ENCODE data around the gene DDX31.
"Not testable (repeated sequence)": the region's sequence is repeated elsewhere in the genome, so short reads cannot be mapped to it uniquely, and the experiment has no call there.

DDX31 gene

DNA sequence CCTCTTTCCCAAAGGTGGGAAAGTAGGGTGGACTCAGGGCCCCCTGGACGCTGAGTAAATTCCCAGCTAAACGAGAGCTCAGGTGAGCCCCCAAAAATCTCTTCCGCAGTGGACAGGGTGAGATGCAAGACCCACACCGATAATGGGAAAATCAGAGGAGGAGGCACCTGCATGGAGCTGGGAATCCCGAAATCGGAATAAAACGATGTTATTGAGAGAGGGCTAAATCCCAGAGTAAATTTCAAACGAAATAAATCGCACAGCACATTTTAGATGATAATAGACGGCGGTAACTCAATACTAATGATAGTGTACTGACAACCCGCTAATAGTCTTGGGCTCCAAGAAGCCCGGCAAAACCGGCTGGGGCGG lies 90.4 kb downstream of the DDX31 start:
- Histone ChIP-seq H3K4me1 (ENCODE audit: control insufficient read depth, insufficient read depth, low read length) (peaks cover 2% of the 10 kb centered on the region), H3K36me3 (ENCODE audit: control insufficient read depth, insufficient read depth, low read length) (no peaks in the 10 kb centered on the region), H3K27me3 (ENCODE audit: control insufficient read depth, insufficient read depth, low read length) (peaks cover 39% of the 10 kb centered on the region), H3K9ac (ENCODE audit: low read length) (no peak overlapping the region), H3K4me3 (ENCODE audit: low read length) (no peak overlapping the region), H3K27ac (ENCODE audit: low read depth, low read length) (no peak overlapping the region)

DNA sequence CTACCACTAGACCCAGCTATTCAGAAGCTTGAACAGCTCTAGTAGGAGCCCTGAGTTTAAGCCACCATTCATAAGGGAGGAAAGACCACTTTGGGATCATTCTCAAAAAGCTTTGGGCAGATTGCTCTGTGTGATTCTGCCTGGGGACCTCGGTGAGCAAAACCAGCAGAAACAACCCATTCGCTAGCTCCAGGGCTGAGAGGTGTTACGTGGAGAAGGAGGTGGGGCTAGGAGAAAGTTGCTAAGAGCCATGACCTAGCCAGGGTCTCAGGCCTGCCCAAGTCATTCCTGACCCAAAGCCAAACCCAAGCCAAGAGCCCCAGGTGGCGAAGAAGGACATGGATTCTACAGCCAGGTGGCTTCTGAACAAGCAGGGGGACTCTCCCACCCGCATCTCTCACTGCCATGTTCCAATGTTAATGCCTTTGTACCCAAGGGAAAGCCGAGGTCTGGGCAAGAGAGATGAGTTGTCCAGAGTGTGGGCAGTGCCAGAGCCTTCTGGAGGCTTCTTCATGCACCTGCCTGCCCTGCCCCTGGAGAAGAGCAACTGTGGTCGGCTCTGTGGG lies 91.3 kb downstream of the DDX31 start:
- H3K4me3 ChIP-seq (ENCODE audit: low read length) = no peak overlapping the region

DNA sequence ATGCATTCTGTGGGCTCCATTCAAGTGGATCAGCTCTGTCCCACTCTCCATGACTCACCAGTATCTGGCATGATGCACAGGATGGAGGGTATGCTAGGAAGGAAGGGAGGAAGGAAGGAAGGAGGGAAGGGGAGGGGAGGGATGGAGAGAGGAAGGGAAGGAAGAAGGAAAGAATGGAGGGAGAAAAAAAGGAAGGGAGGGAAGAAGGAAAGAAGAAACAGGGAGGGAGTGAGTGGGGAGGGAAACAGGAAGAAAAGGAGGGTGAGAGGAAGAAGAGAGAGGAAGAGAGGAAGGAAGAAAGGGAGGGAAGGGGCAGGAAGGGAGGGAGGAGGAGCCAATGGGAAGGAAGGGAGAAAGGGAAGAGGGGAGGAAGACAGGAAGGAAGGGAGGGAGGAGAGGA lies 92.7 kb downstream of the DDX31 start:
- Histone ChIP-seq H3K27ac (ENCODE audit: low read depth, low read length) (no peak overlapping the region), H3K4me3 (ENCODE audit: low read length) (no peak overlapping the region), H3K4me1 (ENCODE audit: control insufficient read depth, insufficient read depth, low read length) (peaks cover 2% of the 10 kb centered on the region), H3K27me3 (ENCODE audit: control insufficient read depth, insufficient read depth, low read length) (peaks cover 24% of the 10 kb centered on the region), H3K36me3 (ENCODE audit: control insufficient read depth, insufficient read depth, low read length) (no peaks in the 10 kb centered on the region), H3K9ac (ENCODE audit: low read length) (no peak overlapping the region)

More for the DNA sequence above, 91.3 kb downstream of the DDX31 start:
- no peaks in the 10 kb centered on the region for H3K36me3 ChIP-seq (ENCODE audit: control insufficient read depth, insufficient read depth, low read length)
- no peak overlapping the region for H3K27ac ChIP-seq (ENCODE audit: low read depth, low read length)
- peaks cover 33% of the 10 kb centered on the region for H3K27me3 ChIP-seq (ENCODE audit: control insufficient read depth, insufficient read depth, low read length)
- H3K9ac ChIP-seq (ENCODE audit: low read length) = no peak overlapping the region
- H3K4me1 ChIP-seq (ENCODE audit: control insufficient read depth, insufficient read depth, low read length) = peaks cover 2% of the 10 kb centered on the region

DNA sequence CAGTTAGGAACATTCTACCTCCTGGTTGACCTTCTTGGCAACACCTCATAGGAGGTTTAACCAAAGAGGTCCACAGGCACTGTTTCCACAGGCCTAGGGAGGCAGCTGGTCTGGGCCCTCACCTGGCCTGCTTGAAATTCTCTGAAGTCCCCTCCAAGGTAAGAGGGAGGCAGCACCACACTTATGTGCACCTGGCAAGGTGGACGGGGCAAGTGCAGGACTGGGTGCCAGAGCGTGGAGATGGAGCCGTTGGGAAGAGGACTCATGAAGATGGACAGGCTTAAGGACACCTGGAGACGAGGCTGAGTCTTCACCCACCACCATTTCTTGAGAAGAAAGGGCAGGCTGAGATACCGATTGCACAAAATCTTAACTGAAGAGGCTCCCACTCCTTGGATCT lies 94.0 kb downstream of the DDX31 start:
- no peaks in the 10 kb centered on the region for H3K36me3 ChIP-seq (ENCODE audit: control insufficient read depth, insufficient read depth, low read length)
- no peaks in the 10 kb centered on the region for H3K4me1 ChIP-seq (ENCODE audit: control insufficient read depth, insufficient read depth, low read length)
- H3K4me3 ChIP-seq (ENCODE audit: low read length) = no peak overlapping the region
- peaks cover 15% of the 10 kb centered on the region for H3K27me3 ChIP-seq (ENCODE audit: control insufficient read depth, insufficient read depth, low read length)
- no peak overlapping the region for H3K9ac ChIP-seq (ENCODE audit: low read length)
- no peak overlapping the region for H3K27ac ChIP-seq (ENCODE audit: low read depth, low read length)

DNA sequence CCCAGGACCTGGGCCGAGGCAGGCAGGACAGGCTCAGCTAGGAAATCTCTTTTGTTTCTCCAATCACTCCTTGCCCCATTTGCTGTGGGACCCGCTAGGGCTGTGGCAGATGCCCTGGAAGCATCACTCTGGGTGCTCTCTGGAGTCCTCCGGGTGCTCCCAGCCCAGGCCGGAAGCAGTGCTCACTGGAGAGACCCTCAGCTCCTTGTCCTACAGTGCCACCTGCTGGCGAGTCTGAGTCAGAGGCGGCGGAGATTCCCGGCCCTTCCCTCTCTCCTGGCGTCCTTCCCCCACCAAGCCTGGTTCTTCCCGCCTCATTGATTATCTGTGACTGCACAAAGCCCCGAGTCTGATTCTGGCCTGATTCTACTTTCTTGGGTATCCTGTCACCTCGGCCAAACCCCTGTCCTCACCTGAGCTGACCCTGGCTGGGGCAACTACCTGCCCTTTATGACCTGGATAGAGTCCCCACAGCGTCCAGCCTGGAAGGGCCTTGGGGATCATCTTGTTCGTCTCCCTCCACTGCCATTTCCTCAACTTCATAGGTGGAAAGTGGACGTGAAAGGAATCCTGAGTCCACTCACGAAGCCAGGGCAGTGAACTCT lies 94.7 kb downstream of the DDX31 start:
- Histone ChIP-seq H3K9ac (ENCODE audit: low read length) (no peak overlapping the region), H3K27me3 (ENCODE audit: control insufficient read depth, insufficient read depth, low read length) (peaks cover 12% of the 10 kb centered on the region), H3K4me1 (ENCODE audit: control insufficient read depth, insufficient read depth, low read length) (no peaks in the 10 kb centered on the region), H3K36me3 (ENCODE audit: control insufficient read depth, insufficient read depth, low read length) (no peaks in the 10 kb centered on the region), H3K27ac (ENCODE audit: low read depth, low read length) (no peak overlapping the region), H3K4me3 (ENCODE audit: low read length) (no peak overlapping the region)

DNA sequence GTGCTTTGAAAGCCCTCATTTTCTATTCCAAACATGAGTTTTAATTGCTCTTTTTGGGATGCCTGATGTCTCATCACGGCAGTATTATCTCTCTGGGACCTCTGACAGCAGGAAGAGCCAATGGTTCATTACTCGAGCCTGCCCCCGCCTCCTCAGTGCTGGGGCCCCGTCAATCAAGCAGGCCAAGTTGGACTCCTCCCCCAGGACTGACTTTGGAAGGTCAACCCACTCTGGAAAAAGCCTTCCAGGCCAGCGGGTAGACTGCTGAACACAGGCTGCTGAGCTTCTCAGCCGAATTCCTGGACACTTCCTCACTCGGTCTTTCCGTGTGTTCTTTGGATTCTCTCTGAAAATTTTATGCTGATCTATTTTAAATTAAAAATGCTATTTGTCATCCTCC lies 96.9 kb downstream of the DDX31 start:
- Histone ChIP-seq H3K27ac (ENCODE audit: low read depth, low read length) (no peak overlapping the region), H3K4me3 (ENCODE audit: low read length) (no peak overlapping the region), H3K9ac (ENCODE audit: low read length) (no peak overlapping the region), H3K4me1 (ENCODE audit: control insufficient read depth, insufficient read depth, low read length) (no peaks in the 10 kb centered on the region), H3K27me3 (ENCODE audit: control insufficient read depth, insufficient read depth, low read length) (no peaks in the 10 kb centered on the region), H3K36me3 (ENCODE audit: control insufficient read depth, insufficient read depth, low read length) (no peaks in the 10 kb centered on the region)

DNA sequence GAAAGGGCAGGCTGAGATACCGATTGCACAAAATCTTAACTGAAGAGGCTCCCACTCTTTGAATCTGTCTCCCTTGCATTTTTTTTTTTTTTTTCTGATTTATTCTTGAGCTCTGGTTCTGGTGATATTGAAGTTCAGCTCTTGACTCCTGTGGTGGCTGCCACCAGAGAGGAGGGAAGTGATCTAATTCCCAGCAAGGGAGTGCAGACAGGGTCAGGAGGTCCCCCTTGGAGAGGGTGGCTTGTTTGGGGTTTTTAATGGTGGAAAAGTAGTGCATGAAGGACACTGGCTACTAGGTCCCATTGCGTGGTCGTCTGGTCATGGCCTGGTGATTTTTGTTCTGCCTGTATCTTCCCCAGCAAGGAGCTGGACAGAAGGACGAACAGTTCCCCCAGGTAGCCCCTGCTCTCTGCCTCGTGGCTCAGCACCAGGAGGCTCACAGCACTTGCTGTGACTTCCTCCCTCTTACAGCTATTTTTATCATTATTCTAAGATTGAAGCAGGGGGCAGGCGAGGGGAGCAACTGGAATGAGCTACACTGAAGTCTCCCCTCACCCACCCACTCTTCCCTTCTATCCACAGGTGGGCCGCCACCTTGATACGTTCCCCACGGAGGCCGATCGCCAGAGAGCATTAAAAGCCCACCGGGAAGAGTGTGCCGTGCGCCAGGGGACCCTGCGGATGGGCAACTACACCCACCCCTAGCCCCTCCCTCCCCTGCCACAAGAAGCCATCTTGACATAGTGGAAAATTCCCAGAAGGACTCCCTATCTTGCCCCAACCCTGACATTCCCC lies 97.8 kb downstream of the DDX31 start:
- Histone ChIP-seq H3K36me3 (ENCODE audit: control insufficient read depth, insufficient read depth, low read length) (no peaks in the 10 kb centered on the region), H3K27ac (ENCODE audit: low read depth, low read length) (no peak overlapping the region), H3K4me3 (ENCODE audit: low read length) (no peak overlapping the region), H3K9ac (ENCODE audit: low read length) (no peak overlapping the region), H3K4me1 (ENCODE audit: control insufficient read depth, insufficient read depth, low read length) (no peaks in the 10 kb centered on the region), H3K27me3 (ENCODE audit: control insufficient read depth, insufficient read depth, low read length) (no peaks in the 10 kb centered on the region)

DNA sequence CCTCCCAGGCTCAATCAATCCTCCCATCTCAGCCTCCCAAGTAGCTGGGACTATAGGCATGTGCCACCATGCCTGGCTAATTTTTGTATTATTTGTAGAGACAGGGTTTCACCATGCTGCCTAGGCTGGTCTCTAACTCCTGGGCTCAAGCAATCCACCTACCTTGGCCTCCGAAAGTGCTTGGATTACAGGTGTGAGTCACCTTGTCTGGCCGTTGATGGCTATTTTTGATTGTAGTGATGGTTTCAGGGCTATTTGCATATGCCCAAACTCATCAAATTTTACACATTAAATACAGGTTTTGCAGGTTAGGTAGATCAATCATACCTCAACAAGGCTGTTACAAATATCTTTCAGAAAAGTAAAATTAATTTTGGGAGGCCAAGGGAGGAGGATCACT lies 101.0 kb downstream of the DDX31 start:
- H3K4me1 ChIP-seq (ENCODE audit: control insufficient read depth, insufficient read depth, low read length); H3K9ac ChIP-seq (ENCODE audit: low read length); H3K27me3 ChIP-seq (ENCODE audit: control insufficient read depth, insufficient read depth, low read length); H3K4me3 ChIP-seq (ENCODE audit: low read length); H3K27ac ChIP-seq (ENCODE audit: low read depth, low read length); H3K36me3 ChIP-seq (ENCODE audit: control insufficient read depth, insufficient read depth, low read length): not testable (repeated sequence)

DNA sequence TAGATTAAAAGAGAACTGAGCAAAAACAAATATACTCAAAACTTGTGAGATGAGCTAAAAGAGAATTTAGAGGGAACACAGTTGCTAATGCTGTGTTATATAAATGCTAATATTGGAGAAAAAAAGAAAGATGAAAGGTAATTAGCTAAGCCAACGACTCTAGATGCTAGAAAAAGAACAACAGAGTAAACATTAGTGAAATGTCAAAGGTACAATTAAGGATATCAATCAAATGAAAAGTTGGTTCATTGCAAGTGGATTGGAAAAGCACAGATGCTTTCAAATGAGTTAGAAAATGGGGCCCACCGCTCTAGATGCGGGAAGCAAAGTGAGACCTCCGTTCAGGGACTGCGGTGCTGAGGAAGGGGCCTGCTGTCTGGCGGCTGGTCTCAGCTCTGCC lies 105.3 kb downstream of the DDX31 start:
- H3K9ac ChIP-seq (ENCODE audit: low read length) = no peak overlapping the region
- no peaks in the 10 kb centered on the region for H3K36me3 ChIP-seq (ENCODE audit: control insufficient read depth, insufficient read depth, low read length)
- H3K4me3 ChIP-seq (ENCODE audit: low read length) = no peak overlapping the region
- no peak overlapping the region for H3K27ac ChIP-seq (ENCODE audit: low read depth, low read length)
- peaks cover 4% of the 10 kb centered on the region for H3K27me3 ChIP-seq (ENCODE audit: control insufficient read depth, insufficient read depth, low read length)
- H3K4me1 ChIP-seq (ENCODE audit: control insufficient read depth, insufficient read depth, low read length) = no peaks in the 10 kb centered on the region

DNA sequence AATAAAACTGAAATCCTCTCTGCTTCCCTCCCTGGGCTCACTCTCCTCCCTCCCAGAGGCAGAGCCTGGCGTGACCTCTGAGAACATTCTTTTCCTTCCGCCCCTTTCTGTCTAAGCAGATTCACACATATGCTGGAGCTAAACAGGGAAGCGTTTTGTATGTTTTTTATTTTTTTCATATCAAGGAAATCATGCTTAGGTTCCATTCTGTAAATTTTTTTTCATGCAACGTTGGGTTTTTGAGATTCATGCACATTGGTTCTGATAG lies 107.5 kb downstream of the DDX31 start:
- H3K27me3 ChIP-seq (ENCODE audit: control insufficient read depth, insufficient read depth, low read length) = peaks cover 4% of the 10 kb centered on the region
- H3K27ac ChIP-seq (ENCODE audit: low read depth, low read length) = no peak overlapping the region
- no peak overlapping the region for H3K9ac ChIP-seq (ENCODE audit: low read length)
- no peaks in the 10 kb centered on the region for H3K36me3 ChIP-seq (ENCODE audit: control insufficient read depth, insufficient read depth, low read length)
- no peak overlapping the region for H3K4me3 ChIP-seq (ENCODE audit: low read length)
- no peaks in the 10 kb centered on the region for H3K4me1 ChIP-seq (ENCODE audit: control insufficient read depth, insufficient read depth, low read length)

DNA sequence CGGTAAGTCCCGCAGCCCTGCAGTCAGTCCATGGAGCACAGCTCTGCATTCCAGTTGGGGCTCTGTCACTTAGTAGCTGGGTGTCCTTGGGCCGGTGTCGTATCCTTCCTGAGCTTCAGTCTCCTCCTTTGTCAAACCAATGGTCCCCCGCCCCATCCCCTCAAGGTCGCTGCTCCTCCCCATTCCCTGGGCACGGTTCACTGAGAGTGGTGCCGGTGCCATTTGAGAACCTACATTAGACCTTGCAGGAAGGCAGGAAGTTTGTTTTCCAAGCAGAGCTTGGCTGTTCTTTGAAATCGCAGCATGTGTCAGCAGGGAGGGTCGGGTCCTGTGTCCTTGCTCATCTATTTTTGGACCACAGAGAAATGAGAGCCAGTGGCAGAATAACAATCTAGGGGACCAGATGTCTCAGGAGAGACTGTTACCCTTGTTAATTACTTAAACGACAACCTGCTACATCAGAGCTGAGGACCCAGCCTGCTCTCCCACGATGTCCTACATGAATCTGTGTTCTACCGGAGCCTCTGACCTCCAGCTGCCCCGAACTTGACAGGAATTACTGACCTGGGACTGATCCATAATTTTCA lies 109.1 kb downstream of the DDX31 start:
- H3K27ac ChIP-seq (ENCODE audit: low read depth, low read length) = no peak overlapping the region
- H3K4me3 ChIP-seq (ENCODE audit: low read length) = no peak overlapping the region
- peaks cover 4% of the 10 kb centered on the region for H3K27me3 ChIP-seq (ENCODE audit: control insufficient read depth, insufficient read depth, low read length)
- no peak overlapping the region for H3K9ac ChIP-seq (ENCODE audit: low read length)
- no peaks in the 10 kb centered on the region for H3K36me3 ChIP-seq (ENCODE audit: control insufficient read depth, insufficient read depth, low read length)
- no peaks in the 10 kb centered on the region for H3K4me1 ChIP-seq (ENCODE audit: control insufficient read depth, insufficient read depth, low read length)

DNA sequence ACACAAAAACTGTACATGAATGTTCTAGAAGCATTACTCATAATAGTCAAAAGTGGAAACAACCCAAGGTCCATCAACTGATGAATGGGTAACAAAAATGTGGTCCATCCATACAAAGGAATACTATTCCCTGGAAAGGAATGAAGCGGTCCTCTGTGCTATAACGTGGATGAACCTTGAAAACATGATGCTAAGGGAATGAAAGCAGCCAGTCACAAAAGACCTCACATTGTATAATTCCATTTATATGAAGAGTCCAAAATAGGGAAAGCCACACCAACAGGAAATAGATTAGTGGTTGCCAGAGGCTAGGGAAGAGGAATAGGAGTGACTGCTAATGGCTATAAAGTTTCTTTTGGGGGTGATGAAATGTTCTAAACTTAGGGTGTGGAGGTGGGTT lies 110.1 kb downstream of the DDX31 start:
- no peak overlapping the region for H3K9ac ChIP-seq (ENCODE audit: low read length)
- H3K4me1 ChIP-seq (ENCODE audit: control insufficient read depth, insufficient read depth, low read length) = no peaks in the 10 kb centered on the region
- H3K27me3 ChIP-seq (ENCODE audit: control insufficient read depth, insufficient read depth, low read length) = peaks cover 4% of the 10 kb centered on the region
- H3K36me3 ChIP-seq (ENCODE audit: control insufficient read depth, insufficient read depth, low read length) = no peaks in the 10 kb centered on the region
- no peak overlapping the region for H3K4me3 ChIP-seq (ENCODE audit: low read length)
- H3K27ac ChIP-seq (ENCODE audit: low read depth, low read length) = no peak overlapping the region

DNA sequence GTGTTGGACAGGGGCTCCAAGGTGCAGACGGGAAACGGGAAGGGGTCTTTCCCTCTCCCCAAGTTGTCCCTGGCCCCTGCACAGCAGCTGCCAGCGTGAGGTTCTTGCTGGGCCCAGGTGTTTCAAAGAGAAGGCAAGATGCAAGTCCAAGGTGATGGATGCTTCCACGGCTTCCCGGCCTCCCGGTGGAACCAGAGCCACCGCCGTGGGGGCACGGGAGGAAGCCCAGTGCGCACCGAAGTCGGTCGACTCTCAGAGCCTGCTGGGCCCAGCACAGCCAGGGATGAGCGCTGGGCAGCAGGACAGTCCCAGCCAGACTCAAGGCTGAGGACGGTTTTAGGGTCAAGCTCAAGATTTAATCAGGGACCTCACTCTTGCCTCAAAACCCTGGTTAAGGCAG lies 112.6 kb downstream of the DDX31 start:
- Histone ChIP-seq H3K4me3 (ENCODE audit: low read length) (no peak overlapping the region), H3K27ac (ENCODE audit: low read depth, low read length) (no peak overlapping the region), H3K9ac (ENCODE audit: low read length) (no peak overlapping the region), H3K27me3 (ENCODE audit: control insufficient read depth, insufficient read depth, low read length) (peaks cover 8% of the 10 kb centered on the region), H3K36me3 (ENCODE audit: control insufficient read depth, insufficient read depth, low read length) (no peaks in the 10 kb centered on the region), H3K4me1 (ENCODE audit: control insufficient read depth, insufficient read depth, low read length) (no peaks in the 10 kb centered on the region)

Data from rectal smooth muscle tissue (tissue), 1 donor.